Glomerular visceral epithelial cell (primary cell): Measurements from ENCODE around the gene AKAP9.
"Not testable (repeated sequence)": the region's sequence is repeated elsewhere in the genome, so short reads cannot be mapped to it uniquely, and the experiment has no call there.

Experiments
- DNase-seq: peaks from one replicate; pipeline ENCODE4 v3.0.0-alpha.2; 2016; ENCODE audit errors: extremely low spot score

Gene AKAP9

DNA sequence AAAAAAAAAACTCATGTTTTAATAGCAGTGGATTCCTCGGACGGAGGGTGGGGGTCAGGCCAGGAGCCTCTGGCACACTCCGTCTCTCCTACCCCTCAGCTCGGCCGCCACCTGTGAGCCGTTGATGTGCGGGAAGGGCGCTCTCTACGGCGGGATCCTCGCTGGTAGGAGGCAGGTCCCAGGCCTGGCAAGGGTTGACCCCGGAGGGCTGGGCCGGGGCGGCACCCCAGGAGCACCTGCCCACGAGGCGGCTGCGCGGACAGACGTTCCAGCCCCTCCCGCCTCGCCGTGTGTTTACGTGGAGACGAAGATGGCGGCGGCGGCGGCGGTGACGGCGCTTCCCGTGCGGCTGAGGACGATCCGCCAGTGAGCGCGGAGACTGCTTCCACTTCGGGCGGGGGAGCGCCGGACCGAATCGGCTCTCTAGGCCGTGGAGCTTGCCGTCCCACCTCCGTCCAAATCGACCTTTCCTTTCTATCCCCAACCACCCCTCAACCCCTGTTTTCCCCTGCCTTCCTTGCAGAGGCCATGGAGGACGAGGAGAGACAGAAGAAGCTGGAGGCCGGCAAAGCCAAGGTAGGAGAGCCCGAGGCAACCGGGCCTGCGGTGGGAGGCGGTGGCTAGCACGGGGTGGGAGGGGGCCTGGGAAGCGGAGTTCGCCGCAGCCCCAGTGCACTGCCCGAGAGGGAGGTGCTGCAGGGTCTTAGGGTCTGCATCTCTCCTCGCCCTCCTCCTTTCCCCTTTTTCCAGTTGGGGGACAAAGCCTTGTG lies at the start of gene AKAP9:
Gene AKAP9 (plus strand): TSS at position 291 of the 770 bp plus-strand sequence. CDS start 238 bp downstream, at position 529.
- DNase-seq = peak; percentile 88

DNA sequence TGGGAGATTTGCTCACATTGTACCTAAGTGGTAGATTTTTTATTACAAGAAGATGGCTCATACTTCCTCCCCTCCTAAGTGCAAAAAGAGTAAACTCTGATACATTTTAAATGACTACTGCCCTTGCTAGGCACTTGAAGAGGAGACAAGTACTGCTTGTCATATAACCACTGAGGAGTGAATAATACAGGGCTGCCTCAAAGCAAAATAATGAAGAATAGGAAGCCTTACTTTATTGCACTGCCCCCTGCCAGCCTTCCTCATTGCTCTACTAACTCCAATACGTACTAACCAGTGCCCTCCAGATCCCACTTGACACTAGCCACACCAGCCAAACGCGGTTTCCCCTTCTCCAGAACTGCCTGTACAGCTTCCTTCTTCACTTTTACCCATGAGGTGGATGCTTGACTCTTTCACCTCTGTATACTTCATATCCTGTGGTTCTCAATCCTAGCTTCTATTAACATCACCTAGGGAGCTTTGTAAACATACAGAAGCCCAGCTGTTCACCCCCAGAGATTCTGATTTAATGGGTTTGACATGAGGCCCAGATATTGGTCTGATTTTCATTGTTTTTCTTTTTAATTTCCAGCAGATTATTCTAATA lies 48.5 kb upstream of the AKAP9 start:
- DNase-seq = no peak

DNA sequence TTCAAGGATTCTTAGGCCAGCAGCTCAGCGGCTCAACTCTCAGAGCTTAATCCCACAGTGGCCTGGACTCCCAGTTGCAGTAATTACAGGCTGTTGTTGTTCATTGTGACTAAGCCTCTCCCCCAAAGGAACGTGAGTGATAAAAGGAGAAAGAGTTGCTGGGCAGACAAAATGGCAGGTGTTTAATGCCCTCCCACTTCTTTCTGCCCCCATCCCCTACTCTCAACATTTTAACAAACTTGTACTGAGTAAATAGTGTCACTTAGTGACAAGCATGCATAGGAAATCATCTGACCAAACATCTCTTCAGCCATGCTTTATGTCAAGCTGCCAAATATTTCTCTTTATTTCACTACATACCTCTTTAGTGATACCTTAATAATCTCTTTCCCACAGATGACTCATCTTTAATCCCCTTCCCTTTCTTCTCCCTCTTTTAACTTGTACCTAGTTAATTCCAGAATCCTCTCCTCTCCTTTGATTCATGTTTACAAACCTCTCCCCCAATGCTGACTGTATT lies 47.8 kb upstream of the AKAP9 start:
- DNase-seq = peak; percentile 4

DNA sequence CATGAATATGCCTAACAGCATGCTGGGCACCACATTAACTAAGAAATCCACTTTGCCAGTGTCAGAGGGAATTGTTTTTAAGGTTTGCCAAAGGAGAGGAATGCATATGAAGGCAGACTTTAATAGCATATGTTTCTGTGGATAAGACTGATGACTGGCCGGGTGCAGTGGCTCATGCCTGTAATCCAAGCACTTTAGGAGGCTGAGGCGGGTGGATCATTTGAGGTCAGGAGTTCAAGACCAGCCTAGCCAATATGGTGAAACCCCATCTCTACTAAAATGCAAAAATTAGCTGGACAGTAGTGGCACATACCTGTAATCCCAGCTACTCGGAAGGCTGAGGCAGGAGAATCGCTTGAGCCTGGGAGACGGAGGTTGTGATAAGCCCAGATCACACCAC lies 47.0 kb upstream of the AKAP9 start:
- not testable (repeated sequence) for DNase-seq

DNA sequence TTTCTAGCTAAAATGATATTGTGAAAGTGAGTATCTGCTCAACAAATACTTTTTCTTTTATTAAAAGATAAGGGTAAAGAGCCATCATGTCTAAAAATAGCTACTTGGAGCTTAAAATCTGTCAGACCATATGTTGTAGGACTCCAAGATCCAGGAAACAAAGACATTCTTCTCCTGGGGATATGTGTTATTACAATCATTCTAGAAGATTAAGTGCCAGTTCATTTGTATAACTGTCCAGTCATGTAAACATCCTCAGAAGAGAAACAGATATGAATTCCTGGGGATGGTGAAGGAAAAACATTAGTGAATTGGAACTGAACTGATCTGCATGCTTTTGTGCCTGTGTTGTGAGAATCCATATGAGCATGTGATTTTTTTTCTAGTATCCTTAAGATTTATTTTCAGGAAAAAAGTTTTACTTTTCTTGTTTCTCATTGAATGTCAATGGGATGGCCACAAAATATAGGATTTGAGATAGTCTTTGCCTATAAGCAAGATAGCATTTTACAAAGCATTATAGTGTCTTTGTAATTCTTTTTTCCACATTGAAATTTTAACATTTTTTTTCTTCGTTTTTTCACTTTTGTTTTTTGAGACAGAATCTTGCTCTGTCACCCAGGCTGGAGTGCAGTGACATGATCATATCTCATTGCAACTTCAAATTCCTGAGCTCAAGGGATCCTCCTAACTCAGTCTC lies 45.7 kb upstream of the AKAP9 start:
- DNase-seq = no peak

DNA sequence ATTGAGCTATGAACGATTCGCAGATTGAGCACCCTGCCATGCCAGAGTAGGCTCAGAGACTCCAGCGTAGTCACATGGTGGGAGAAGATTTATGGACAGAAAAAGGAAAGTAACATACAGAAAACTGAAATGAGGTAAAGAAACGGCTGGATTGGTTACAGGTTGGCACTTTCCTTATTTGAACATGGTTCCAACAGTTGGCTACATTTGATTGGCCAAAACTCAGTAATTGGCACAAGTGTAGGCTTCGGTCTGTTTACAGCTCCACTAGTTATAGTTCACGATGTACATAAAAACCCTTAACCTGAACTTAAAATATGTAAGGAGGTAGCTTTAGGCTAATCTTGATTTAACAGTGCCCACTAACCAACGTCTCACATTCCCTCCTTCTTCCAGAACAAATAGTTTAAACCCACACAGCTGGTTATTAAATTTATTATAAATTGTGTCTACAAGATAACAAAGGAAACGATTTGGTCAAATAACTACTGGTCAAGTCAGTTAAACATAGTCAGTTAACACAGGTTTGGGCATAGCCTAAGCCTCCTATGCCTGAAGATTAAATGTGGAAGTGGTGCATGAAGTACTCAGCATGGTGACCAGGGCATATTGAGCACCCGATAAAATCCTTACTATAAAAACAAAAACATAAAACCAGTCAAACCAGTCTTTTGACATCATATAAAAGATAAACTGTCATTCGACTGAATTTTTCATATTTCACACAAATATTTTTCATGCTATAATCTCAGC lies 42.2 kb upstream of the AKAP9 start:
- no peak for DNase-seq

DNA sequence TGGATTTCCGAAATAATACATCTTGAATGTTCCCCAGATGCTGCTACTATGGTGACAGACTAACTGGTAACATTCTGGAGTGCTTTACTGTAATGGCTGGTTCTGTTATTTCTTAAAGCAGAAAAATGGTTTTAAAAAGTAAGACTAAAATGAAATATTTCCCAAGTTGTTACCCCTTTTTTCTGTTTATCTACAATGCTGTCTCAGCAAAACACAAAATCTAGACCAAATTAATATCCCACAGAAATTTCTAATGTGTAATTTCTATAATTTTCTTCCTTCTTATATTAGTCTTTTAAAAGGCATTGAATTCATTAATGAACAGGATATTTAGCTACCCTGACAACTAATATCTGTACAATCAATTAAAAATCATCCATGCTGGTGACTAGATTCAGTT lies 41.1 kb upstream of the AKAP9 start:
- DNase-seq = no peak

DNA sequence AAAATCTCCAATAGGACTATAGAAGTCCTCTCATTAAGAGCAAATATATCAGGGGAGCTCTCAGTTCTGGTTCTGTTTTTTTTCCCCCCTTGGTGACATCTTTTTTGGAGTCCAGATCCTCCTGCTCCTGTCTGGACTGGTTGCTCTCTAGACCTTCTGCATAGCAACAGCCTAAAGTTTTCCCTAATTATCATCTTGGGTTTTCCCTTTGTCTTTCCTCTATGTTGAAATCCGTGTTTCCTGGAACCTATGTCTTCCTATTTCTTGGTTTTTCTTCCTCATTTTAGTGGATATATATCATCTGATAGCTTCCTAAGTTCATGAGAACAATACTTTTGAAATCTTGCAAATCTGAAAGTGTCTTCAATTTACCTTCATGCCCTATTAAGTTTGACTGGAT lies 30.5 kb upstream of the AKAP9 start:
- DNase-seq = no peak

DNA sequence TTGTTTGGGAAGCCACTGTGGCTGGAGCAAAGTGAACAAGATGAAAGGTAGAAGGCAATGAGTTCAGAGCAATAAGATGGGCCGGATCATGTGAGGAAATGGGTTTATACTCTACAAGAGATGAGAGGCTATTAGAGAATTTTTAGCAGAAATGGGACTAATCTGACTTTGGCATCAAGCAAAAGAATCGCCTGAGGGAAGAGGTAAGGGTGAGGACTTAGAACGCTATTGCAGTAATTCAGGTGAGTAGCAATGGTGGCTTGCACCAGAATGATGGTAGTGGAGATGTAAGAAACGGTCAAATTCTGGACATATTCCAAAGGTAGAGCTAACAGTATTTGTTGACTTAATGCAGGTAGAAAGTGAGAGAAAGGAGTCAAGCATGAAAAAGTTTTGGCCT lies 29.5 kb upstream of the AKAP9 start:
- DNase-seq = no peak

DNA sequence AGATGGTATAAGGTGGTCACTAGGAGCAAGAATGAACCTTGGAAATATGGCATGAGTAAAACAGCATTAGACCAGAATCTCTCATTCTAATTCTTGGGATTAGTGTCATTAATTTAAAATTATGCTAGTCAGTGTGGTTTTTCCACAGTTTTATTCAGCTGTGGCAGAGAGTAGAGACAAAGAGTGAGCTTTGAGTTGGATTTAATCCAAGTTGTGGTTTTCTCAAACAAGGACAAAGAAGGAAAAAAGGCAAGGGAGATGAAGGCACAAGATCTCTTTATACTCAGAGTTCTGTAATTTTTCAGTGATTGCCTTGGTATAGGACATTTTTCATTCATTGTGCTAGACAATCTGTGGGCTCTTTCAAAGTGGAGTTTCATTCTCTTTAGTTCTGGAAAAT lies 28.2 kb upstream of the AKAP9 start:
- DNase-seq = peak; percentile 1

DNA sequence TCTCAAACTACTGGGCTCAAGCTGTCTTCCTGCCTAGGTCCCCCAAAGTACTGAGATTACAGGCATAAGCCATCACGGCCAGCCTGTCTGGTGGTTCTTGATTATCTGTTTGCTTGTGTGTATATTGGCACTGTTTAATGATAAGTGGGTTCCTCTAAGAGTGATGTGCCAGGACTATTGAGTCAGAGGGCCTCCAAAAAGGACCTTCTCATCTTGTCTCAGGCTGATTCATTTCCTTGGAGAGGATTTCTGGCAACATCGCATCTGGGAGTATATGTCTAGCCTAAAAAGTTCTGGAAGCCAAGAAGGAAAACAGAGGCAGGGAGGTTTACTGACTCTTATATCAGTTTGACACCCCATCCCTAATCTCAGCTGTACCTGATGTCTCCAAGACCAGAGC lies 27.1 kb upstream of the AKAP9 start:
- DNase-seq = no peak

DNA sequence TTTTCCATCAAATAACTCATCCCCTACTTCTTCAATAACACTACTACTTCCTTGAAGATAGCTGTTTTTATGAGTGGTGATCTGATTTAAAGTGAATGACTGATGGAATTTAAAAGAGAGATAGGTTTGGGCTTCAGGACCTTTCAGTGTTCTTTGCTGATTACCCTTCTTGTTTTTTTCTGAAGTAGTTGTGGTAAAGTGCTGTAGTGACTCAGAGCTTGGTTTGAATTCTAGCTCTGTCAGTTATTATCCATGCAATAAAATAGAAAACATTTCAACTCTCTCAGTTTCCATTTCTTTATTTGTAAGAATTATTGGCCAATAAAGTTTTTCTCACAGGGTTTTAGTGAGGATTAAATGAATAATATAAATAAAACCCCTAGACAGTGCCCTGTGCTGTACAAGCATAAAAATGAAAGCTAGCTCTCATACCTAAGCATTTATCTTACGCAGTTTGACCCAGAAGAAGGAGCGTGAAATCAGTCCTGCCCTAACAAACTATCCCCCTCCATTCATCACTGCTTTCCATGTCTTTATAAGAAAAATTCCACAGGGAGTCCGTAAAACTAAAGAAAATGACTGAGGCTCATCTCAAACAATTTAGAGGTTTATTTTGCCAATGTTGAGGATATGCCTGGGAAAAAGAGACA lies 25.1 kb upstream of the AKAP9 start:
- no peak for DNase-seq

DNA sequence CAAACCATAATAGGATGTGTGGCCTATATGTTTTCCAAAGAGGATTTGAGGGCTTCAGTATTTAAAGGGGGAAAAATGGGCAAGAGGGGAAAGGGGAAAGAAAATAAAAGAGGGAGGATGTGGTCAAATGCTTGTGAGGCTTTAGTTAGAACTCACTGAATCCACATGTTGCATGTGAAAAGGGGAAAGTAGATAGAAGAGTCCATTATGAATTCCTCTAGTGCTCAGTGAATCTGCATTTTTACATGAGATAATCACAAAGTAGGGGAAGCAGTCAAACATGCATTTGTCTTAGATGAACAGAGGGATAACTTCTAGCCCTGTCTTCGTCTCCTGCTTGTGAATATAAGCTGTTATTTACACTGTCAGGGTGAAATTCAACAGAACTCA lies 24.6 kb upstream of the AKAP9 start:
- no peak for DNase-seq

DNA sequence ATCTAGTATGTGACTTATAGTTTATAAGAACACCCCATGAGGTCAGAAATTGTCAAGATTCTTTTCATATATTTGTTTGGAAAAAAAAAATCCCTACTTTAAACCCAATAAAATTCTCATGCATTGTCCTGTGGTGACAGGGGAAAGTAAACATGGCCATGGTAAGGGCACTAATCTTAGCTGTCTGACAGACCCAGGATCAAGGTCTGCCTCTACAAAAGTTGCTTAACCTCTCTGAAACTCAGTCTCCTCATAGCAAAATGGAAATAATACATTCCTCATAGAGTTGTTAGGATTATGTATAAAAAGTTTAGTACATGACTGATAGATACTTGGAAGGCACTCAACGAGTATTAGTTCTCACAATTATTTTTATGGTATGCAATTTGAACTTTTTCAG lies 22.3 kb upstream of the AKAP9 start:
- no peak for DNase-seq

DNA sequence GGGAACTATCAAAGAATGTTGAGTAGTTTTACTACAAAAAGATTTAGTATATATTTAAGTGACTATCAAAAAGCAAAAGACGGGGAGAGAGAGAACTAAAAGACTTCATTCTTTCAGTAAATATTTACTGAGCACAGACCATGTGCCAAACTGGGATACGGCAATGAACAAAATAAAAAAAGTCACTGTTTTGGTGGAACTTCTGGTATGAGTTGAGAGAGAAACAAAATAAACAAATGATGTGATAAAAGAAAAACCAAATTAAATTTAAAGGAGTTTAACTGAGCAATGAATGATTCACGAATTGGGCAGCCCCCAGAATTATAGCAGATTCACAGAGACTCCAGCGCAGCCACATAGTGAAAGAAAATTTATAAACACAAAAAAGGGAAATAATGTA lies 17.8 kb upstream of the AKAP9 start:
- no peak for DNase-seq

DNA sequence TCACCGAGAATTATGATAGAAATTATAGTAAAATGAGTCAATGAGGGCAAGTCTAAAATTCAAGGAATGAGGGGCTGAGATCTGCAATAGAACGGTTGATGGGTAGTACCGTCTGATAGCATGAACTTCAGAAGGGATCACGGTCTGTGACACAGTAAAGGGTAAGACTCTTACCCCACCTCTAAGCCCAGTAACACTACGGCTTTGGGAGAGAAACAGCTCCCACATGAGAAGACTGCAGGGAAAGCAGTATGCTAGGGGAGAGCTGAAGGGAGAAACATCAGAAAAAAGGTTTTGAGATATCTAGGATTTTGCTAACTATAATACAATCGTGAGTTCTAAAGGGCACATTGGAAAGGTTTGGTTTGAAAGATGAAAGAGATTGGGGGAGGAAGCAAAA lies 12.8 kb upstream of the AKAP9 start:
- no peak for DNase-seq

DNA sequence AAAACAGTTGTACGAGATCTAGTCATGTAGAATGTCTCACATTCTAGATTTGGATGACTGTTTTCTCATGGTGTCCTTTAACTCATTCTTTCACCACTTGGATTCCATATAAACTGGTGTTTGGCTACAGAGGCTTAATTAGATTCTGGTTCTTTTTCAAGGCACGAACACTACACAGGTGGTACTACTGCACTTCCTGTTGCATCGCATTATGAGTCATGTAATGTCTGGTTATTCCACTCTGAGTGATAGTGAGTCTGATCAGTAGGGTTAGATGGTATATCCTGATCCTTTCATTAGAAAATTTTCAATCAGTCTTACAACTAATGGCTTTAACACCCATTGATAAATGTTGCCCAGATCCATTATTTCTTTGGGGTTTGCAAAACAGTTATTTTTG lies 11.2 kb upstream of the AKAP9 start:
- DNase-seq = no peak

DNA sequence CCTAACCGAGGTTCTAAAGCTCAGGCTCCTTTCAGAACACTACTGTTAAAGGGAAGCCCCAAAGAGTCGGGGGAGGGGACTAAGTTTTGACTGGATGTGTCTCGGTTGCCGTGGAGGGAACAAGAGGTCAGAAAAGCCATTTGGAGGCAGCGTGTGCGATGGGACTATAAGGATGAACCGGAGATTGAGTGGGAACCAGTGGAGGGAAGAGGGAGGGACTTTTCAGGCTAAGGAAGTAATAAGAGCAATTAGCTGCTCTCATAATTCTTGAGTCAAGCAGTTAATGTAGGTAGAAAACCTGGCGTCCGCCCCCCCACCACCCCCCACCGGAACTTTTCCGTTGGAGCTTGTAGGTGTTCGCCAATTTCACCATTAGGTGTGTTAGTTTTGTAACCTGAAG lies 491 bp upstream of the AKAP9 start:
- DNase-seq = peak; percentile 19

DNA sequence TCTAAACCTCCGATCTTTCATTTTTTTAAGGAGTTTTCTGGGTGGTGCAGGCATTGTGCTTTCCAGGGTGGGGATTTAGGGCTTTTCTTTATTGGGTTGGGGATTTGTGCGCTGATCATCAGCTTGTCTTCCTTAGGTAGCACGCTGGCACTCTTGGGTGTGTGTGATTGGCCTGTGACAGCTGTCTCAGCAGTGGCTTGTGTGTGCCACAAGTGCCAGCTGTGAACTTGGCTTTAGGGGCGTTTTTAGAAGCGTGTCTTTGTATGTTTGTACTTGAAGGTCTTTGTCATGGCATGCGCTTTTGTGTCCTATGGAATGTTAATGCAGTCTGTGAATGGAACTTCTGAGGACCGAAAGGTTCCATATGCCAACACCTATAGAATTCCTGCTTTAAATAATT lies 788 bp downstream of the AKAP9 start:
- DNase-seq = peak; percentile 38

DNA sequence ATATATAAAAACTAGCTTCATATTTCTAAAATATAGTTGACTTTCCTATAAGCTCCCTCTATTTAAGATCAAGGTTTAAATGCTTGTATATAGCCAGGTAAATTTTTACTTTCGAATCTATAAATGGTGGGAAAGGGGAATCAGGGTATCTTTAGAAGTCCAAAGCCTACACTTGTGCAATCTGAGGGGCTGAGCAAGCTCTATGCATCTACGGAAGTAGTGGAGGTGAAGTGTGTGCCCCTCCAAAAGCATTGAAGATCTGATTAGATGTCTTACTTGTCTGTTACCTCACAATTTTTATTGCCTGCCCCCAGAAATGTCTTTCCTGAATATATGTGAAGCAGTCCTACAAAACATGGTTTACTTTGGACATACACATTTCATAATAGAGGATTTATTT lies 1.6 kb downstream of the AKAP9 start:
- DNase-seq = no peak

DNA sequence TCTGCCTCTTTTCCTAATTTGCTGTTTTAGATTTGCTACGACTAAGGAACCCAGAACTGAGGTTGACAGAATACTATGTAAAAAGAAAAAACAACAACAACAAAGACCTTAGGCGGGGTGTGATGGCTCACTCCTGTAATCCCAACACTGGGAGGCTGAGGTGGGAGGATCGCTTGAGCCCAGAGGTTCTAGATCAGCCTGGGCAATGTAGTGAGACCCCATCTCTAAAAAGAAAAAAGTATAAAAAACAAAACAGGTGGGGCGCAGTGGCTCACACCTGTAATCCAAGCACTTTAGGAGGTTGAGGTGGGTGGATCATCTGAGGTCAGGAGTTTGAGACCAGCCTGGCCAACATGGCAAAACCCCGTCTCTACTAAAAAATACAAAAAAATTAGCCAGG lies 4.3 kb downstream of the AKAP9 start:
- not testable (repeated sequence) for DNase-seq

DNA sequence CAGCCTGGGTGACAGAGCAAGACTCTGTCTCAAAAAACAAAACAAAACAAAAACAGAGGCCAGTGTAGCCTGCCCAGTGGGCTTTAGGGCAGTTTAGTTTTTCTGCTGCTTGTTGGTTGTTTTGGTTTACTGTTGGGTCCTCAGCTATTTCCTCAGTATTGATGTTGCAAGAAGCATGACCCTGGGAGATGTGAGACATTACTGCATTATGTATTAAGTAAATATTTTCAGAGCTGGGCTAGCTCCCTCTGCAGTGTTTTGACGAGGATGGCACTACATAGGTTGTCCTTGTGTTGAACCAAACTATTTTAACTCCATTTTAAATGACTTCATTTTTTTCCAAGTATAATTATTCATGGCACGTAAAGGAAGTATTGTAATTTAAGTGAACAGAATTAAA lies 4.8 kb downstream of the AKAP9 start:
- no peak for DNase-seq
